ENCODE data around the gene SPECC1L.

- no peak for TF ChIP-seq USF1 (IDR thresholded peaks at IDR 0.05; ENCODE audit: borderline replicate concordance, extremely low read length, insufficient read depth, low read depth, low read length)
- TF ChIP-seq POLR2A (IDR thresholded peaks at IDR 0.05; ENCODE audit: low read depth, low read length) = no peak
- TF ChIP-seq CTCF (IDR thresholded peaks at IDR 0.05 in 2 of 3, conservative IDR thresholded peaks at IDR 0.05 in 1 of 3; ENCODE audit: control insufficient read depth in 2 of 3, extremely low read depth in 1 of 3, insufficient read depth in 1 of 3, low read depth in 3 of 3, low read length in 3 of 3) = no peak
- TF ChIP-seq PML (IDR thresholded peaks at IDR 0.05; ENCODE audit: low read length) = no peak
These were observed 175.6 kb downstream of the SPECC1L start for GRCh38 chr22:24446260-24446611.
